A549 treated with DMSO at 1 μM for 4 hours (cell line): ENCODE results near the gene PTPN2. TPM values are rescaled to one million over a fixed set of nuclear protein-coding genes. Genes with fewer than 3 reads are reported as not detected.

Experiments used
- total RNA-seq: library from RNA; stranded (reverse); fragments of 200-300 nt; extraction: Qiagen RNA extraction; gene quantifications from 5 replicates; pipeline ENCODE4 v1.2.3, GENCODE V29; 2022; ENCODE audit warnings: low read depth

Gene PTPN2
- total RNA-seq, result 21.5 to 26.1 TPM (median 25.1 TPM) in 5 replicates

DNA sequence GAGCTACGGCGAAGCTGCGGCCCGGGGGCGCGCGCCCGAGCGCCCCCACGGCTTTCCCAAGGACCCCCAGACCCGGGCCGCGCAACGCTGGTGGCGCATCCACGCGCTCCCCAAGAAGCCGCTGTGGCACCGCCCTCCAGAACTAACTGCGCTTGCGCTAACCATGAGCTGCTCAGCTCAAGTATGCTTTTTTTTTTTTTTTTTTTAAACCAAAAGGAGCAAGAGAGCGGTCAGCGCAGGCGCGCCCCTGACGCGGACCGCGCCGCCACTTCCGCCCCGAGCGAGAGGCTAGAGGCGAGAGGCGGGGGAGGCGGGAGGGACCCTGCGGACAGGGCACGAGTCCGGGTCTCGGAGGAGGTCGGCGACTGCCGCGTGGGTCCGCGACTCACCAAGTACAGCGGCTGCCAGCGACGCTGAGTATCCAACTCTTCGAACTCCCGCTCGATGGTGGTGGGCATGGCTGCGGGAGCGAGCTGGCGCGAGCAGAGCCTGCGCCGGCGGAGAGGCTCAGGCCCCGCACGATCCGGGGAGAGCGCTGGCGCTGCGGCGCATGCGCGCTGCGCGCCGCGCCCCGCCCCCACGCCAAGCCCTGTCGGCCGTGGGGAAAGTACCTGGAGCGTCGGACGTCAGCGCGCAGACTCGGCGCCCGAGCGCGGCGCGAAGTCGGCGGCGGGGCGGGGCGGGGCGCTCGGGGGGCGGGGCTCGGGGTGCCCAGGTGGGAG, at the start of gene PTPN2:
PTPN2 (minus strand) TSS at position 554 of the 722 bp plus-strand sequence; CDS start at position 458, 96 bp downstream.

Other genes starting within 250 kb of the PTPN2 start
- gene SPIRE1, start 226.1 kb downstream of the PTPN2 start, total RNA-seq, result 16.4 to 26.9 TPM (median 20.4 TPM) in 5 replicates
- 6.4 to 9.2 TPM (median 8.4 TPM) in 5 replicates for gene CEP76, start 181.5 kb downstream of the PTPN2 start, total RNA-seq
- 69.1 to 81.0 TPM (median 74.3 TPM) in 5 replicates for gene PSMG2, start 181.2 kb downstream of the PTPN2 start, total RNA-seq
- gene SEH1L, start 63.8 kb upstream of the PTPN2 start, total RNA-seq, result 27.6 to 31.5 TPM (median 31.2 TPM) in 5 replicates
- 9.5 to 11.2 TPM (median 9.6 TPM) in 5 replicates for gene CEP192, start 107.1 kb upstream of the PTPN2 start, total RNA-seq